ENCODE data around the gene CSRP1.

Gene CSRP1

GRCh38 chr1:201448990-201449389, 57.9 kb downstream of the CSRP1 start:
- no peak for TF ChIP-seq CTCF (IDR thresholded peaks at IDR 0.05; ENCODE audit: low read depth, low read length)
- no peak overlapping the region for H3K4me3 ChIP-seq (replicated peaks in 1 of 2; ENCODE audit: low read depth in 2 of 2, low read length in 2 of 2)
- DNase-seq (ENCODE audit: low read depth in 2 of 2): no peak

GRCh38 chr1:201447903-201448871, 58.7 kb downstream of the CSRP1 start:
- H3K4me3 ChIP-seq (replicated peaks in 1 of 2; ENCODE audit: low read depth in 2 of 2, low read length in 2 of 2): no peak overlapping the region
- TF ChIP-seq CTCF (IDR thresholded peaks at IDR 0.05; ENCODE audit: low read depth, low read length): peak; percentile 87
- peak; percentile 83 to 87 for DNase-seq (ENCODE audit: low read depth in 2 of 2)

GRCh38 chr1:201445310-201445709, 61.6 kb downstream of the CSRP1 start:
- DNase-seq (ENCODE audit: low read depth in 2 of 2): no peak
- no peak overlapping the region for H3K4me3 ChIP-seq (replicated peaks in 1 of 2; ENCODE audit: low read depth in 2 of 2, low read length in 2 of 2)
- TF ChIP-seq CTCF (IDR thresholded peaks at IDR 0.05; ENCODE audit: low read depth, low read length): no peak

- peak in 1 of 2 donors; percentile 51 for DNase-seq (ENCODE audit: low read depth in 2 of 2)
- no peak for TF ChIP-seq CTCF (IDR thresholded peaks at IDR 0.05; ENCODE audit: low read depth, low read length)
- H3K4me3 ChIP-seq (replicated peaks in 1 of 2; ENCODE audit: low read depth in 2 of 2, low read length in 2 of 2): no peak overlapping the region
These were observed 62.1 kb downstream of the CSRP1 start for GRCh38 chr1:201444792-201445191.

GRCh38 chr1:201443747-201444146, 63.2 kb downstream of the CSRP1 start:
- no peak for TF ChIP-seq CTCF (IDR thresholded peaks at IDR 0.05; ENCODE audit: low read depth, low read length)
- H3K4me3 ChIP-seq (replicated peaks in 1 of 2; ENCODE audit: low read depth in 2 of 2, low read length in 2 of 2): no peak overlapping the region
- DNase-seq (ENCODE audit: low read depth in 2 of 2): no peak

GRCh38 chr1:201436969-201437368, 70.0 kb downstream of the CSRP1 start:
- DNase-seq (ENCODE audit: low read depth in 2 of 2): no peak
- H3K4me3 ChIP-seq (replicated peaks in 1 of 2; ENCODE audit: low read depth in 2 of 2, low read length in 2 of 2): no peak overlapping the region
- TF ChIP-seq CTCF (IDR thresholded peaks at IDR 0.05; ENCODE audit: low read depth, low read length): no peak
